ENCODE data around the gene ADCY5. TPM values are rescaled to one million over a fixed set of nuclear protein-coding genes. Genes with fewer than 3 reads are reported as not detected.

Gene ADCY5
- total RNA-seq, 2 donors from 2014 or later = 3.9 to 5.2 TPM

- H3K27ac Mint-ChIP-seq = no peak overlapping the region
- H3K9me3 Mint-ChIP-seq = no peaks in the 10 kb centered on the region
- Histone ChIP-seq H3K27me3 (ENCODE audit: control insufficient read depth, insufficient read depth, low read length, poor library complexity, severe bottlenecking) (peaks cover 13% of the 10 kb centered on the region), H3K4me3 (ENCODE audit: low read length) (no peak overlapping the region), H3K9ac (ENCODE audit: extremely low read depth, low read length, poor library complexity, severe bottlenecking) (no peak overlapping the region), H3K4me1 (ENCODE audit: control insufficient read depth, insufficient read depth, low read length) (peaks cover 7% of the 10 kb centered on the region), H3K36me3 (ENCODE audit: control insufficient read depth, insufficient read depth, low read length) (no peaks in the 10 kb centered on the region), H3K27ac (ENCODE audit: low read depth, low read length) (no peak overlapping the region), H3K9me3 (ENCODE audit: control insufficient read depth, low read length) (no peaks in the 10 kb centered on the region)
- peak; percentile 78 for DNase-seq
- TF ChIP-seq, protein P1, sequence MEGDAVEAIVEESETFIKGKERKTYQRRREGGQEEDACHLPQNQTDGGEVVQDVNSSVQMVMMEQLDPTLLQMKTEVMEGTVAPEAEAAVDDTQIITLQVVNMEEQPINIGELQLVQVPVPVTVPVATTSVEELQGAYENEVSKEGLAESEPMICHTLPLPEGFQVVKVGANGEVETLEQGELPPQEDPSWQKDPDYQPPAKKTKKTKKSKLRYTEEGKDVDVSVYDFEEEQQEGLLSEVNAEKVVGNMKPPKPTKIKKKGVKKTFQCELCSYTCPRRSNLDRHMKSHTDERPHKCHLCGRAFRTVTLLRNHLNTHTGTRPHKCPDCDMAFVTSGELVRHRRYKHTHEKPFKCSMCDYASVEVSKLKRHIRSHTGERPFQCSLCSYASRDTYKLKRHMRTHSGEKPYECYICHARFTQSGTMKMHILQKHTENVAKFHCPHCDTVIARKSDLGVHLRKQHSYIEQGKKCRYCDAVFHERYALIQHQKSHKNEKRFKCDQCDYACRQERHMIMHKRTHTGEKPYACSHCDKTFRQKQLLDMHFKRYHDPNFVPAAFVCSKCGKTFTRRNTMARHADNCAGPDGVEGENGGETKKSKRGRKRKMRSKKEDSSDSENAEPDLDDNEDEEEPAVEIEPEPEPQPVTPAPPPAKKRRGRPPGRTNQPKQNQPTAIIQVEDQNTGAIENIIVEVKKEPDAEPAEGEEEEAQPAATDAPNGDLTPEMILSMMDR (conservative IDR thresholded peaks at IDR 0.05) = no peak
- no peaks in the 10 kb centered on the region for H3K36me3 Mint-ChIP-seq (ENCODE audit: low read depth)
- no peak overlapping the region for H3K4me3 Mint-ChIP-seq
- peaks cover 20% of the 10 kb centered on the region for H3K4me1 Mint-ChIP-seq
- H3K27me3 Mint-ChIP-seq (ENCODE audit: insufficient read depth) = peaks cover 59% of the 10 kb centered on the region
- WGBS, 2 experiments (ENCODE audit: insufficient coverage in 1 of 2, insufficient read length in 1 of 2) = 65 to 76% methylated on average over 13 to 26 of the region's 26 CpGs
Measured at GRCh38 chr3:123383091-123384053, 65.5 kb downstream of the ADCY5 start.

DNA sequence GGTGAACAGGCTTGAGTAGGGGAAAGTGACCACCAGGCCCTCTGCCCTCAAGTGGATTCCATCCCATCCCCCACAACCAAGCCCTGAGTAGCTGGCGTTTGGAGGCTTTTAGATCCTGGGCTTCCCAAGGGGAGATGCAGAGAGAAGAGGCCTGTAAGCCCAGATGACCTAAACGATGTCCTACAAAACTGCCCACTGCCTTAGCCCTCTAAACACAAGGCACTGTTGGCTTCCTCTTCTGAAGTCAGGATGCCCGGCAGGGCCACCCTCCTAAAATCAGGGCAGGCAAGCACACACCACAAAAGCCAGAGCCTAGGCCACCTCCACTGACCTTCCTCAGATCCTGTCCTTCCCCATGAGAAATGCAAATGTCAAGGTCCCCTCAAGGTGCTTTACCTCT is 68.6 kb downstream of the ADCY5 start:
- 86 to 91% methylated on average over 1 to 3 of the region's 3 CpGs for WGBS, 2 experiments (ENCODE audit: insufficient coverage in 1 of 2, insufficient read length in 1 of 2)

DNA sequence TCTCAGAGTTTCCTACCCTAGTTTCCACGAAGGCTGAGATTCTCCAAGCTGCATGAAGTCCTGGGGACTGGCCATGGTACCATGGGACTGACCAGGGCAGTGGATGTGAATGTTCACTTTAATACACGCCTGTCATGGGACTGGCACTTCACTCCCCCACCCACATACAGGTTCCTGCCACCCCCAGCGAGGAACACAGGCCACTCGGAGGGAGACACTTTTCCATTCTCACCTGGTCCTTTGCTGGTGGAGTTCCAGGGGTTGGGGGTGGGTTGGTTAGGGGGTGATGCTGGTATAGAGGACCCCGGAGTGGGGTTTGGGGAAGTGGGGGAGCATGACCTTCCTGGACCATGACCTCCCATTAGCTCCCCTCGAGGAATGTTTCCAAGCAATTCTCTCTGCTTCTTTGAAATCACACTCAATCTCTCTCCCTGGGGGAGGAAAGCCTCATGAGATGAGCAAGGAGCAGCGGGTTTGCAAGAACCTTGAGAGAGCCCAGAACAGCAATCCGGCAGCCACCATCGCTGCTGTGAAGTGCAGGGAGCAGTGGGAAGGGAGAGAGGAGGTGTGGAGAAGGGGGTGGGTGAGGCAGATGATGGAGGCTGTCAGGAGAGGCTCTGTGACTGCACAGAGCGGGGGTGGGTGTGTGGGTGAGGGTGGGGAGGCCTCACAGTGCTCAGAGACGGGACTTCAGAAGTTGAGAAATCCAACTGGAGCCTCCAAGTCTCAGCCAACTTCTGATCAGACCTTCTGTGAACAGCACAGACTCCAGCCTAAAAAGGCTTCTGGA is 69.7 kb downstream of the ADCY5 start:
- Histone ChIP-seq H3K4me1 (ENCODE audit: control insufficient read depth, insufficient read depth, low read length) (no peaks in the 10 kb centered on the region), H3K9me3 (ENCODE audit: control insufficient read depth, low read length) (no peaks in the 10 kb centered on the region), H3K36me3 (ENCODE audit: control insufficient read depth, insufficient read depth, low read length) (no peaks in the 10 kb centered on the region), H3K9ac (ENCODE audit: extremely low read depth, low read length, poor library complexity, severe bottlenecking) (no peak overlapping the region), H3K4me3 (ENCODE audit: low read length) (no peak overlapping the region), H3K27me3 (ENCODE audit: control insufficient read depth, insufficient read depth, low read length, poor library complexity, severe bottlenecking) (no peaks in the 10 kb centered on the region), H3K27ac (ENCODE audit: low read depth, low read length) (no peak overlapping the region)
- Mint-ChIP-seq H3K27ac (no peak overlapping the region), H3K36me3 (ENCODE audit: low read depth) (no peaks in the 10 kb centered on the region), H3K9me3 (no peaks in the 10 kb centered on the region), H3K4me3 (no peak overlapping the region), H3K27me3 (ENCODE audit: insufficient read depth) (peaks cover 34% of the 10 kb centered on the region), H3K4me1 (peaks cover 3% of the 10 kb centered on the region)
- TF ChIP-seq, protein P1 (conservative IDR thresholded peaks at IDR 0.05) = no peak
- 91 to 93% methylated on average over 3 to 11 of the region's 11 CpGs for WGBS, 2 experiments (ENCODE audit: insufficient coverage in 1 of 2, insufficient read length in 1 of 2)
- DNase-seq = peak; percentile 25

More for the DNA sequence above, 68.6 kb downstream of the ADCY5 start:
- Histone ChIP-seq H3K9ac (ENCODE audit: extremely low read depth, low read length, poor library complexity, severe bottlenecking) (no peak overlapping the region), H3K36me3 (ENCODE audit: control insufficient read depth, insufficient read depth, low read length) (no peaks in the 10 kb centered on the region), H3K27me3 (ENCODE audit: control insufficient read depth, insufficient read depth, low read length, poor library complexity, severe bottlenecking) (no peaks in the 10 kb centered on the region), H3K27ac (ENCODE audit: low read depth, low read length) (no peak overlapping the region), H3K9me3 (ENCODE audit: control insufficient read depth, low read length) (no peaks in the 10 kb centered on the region), H3K4me1 (ENCODE audit: control insufficient read depth, insufficient read depth, low read length) (no peaks in the 10 kb centered on the region), H3K4me3 (ENCODE audit: low read length) (no peak overlapping the region)
- Mint-ChIP-seq H3K27ac (no peak overlapping the region), H3K4me1 (no peaks in the 10 kb centered on the region), H3K36me3 (ENCODE audit: low read depth) (no peaks in the 10 kb centered on the region), H3K9me3 (no peaks in the 10 kb centered on the region), H3K27me3 (ENCODE audit: insufficient read depth) (peaks cover 44% of the 10 kb centered on the region), H3K4me3 (no peak overlapping the region)
- DNase-seq = peak; percentile 31
- TF ChIP-seq, protein P1 (conservative IDR thresholded peaks at IDR 0.05) = no peak
